Stimulated activated memory B cell treated with anti-CD40 and anti-IgM and Interleukin-4, amounts not matched to agents 10 μg/mL and 1 μg/mL and 100 μg/mL, for 72 hours (primary cell): ENCODE data around the gene KCNMB4.

ENCODE experiments used
- ATAC-seq: fragments of 150-1000 bp; cut with Tn5 transposase; 2 replicates; pipeline ENCODE4 v1.10.0; 2021
- H3K27ac Mint-ChIP-seq: one replicate; pipeline ENCODE4 v1.8.0; 2022; ENCODE audit warnings: mild to moderate bottlenecking, mixed read lengths
- H3K27me3 Mint-ChIP-seq: one replicate; pipeline ENCODE4 v1.8.0; 2022; ENCODE audit warnings: mixed read lengths
- H3K36me3 Mint-ChIP-seq: one replicate; pipeline ENCODE4 v1.8.0; 2022; ENCODE audit warnings: mixed read lengths
- H3K4me1 Mint-ChIP-seq: one replicate; pipeline ENCODE4 v1.8.0; 2022; ENCODE audit warnings: mixed read lengths
- H3K4me3 Mint-ChIP-seq: one replicate; pipeline ENCODE4 v1.8.0; 2022; ENCODE audit warnings: mild to moderate bottlenecking, moderate library complexity, mixed read lengths
- H3K9me3 Mint-ChIP-seq: one replicate; pipeline ENCODE4 v1.8.0; 2022; ENCODE audit warnings: mixed read lengths

KCNMB4 gene, protein sequence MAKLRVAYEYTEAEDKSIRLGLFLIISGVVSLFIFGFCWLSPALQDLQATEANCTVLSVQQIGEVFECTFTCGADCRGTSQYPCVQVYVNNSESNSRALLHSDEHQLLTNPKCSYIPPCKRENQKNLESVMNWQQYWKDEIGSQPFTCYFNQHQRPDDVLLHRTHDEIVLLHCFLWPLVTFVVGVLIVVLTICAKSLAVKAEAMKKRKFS

DNA sequence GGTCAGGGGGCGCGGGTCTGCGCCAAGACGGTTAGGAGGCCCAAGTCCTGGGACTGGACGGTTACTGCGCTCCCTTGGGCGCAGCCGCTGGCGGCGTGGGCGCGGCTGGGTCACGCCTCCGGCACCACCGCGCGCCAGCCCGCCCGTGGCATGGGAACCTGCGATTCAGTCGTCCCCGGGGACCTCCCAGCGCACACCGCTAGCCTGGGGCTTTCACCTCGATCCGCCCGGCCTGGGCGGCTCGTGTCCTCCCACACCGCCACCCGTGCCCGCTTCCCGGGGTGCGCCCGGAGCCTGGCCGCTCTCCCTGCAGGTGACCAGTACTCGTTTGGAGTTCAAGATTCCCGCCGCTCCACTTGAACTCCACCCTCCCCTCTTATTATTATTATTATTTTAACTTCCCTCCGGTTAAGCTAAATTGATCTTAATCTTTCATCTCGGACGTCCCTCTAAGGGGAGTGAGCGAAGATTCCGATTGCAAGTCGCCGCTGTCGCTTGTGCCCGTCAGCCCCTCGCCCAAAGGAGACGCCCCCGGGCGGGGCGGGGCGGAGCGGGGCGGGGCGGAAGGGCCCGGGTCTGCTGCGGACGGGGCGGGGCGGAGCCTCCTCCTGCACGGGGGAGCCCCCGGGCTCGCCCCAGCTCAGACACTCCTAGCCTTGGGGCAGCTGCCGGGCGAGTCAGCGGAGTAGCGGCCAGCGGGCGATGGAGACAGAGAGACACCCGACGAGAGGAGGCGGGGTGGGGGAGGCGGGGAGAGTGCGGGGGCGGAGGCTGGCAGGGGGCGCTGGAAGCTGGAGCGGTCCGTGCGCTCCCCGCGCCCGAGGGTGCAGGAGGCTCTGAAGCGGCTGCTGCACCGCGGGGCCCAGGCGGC lies at the start of gene KCNMB4:
KCNMB4 (plus strand) TSS at position 643 of the 871 bp plus-strand sequence. CDS start 445 bp downstream, outside the sequence.
- Mint-ChIP-seq H3K27me3 (peaks cover 10% of the 10 kb centered on the region), H3K36me3 (no peaks in the 10 kb centered on the region), H3K9me3 (no peaks in the 10 kb centered on the region), H3K4me3 (peak within 1 kb of the TSS; percentile 94), H3K27ac (peak within 1 kb of the TSS; percentile 29), H3K4me1 (peaks cover 22% of the 10 kb centered on the region)
- peak; percentile 92 for ATAC-seq

DNA sequence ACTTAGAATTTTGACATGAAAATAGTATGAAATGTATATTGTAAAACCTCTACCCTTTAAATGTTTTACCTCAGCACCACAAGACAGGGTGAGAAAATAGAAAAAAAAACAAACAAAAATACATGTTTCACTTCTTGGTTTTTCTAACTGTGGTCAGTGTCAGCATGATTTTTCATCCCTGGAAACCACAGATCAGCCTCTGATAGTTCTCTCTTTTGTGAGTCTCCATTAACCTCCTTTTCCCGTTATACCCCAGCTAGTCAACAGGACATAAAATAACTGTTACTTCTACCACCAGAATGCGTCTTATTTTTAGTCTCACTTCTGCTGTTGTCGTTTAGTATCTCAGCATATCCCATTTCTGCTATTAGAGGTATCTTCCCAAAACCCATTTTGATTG lies 48.3 kb upstream of the KCNMB4 start:
- peak; percentile 84 for ATAC-seq
- Mint-ChIP-seq H3K9me3 (no peaks in the 10 kb centered on the region), H3K4me3 (peak overlapping the region; percentile 30), H3K27me3 (no peaks in the 10 kb centered on the region), H3K4me1 (peaks cover 38% of the 10 kb centered on the region), H3K27ac (no peak overlapping the region), H3K36me3 (peaks cover 35% of the 10 kb centered on the region)

DNA sequence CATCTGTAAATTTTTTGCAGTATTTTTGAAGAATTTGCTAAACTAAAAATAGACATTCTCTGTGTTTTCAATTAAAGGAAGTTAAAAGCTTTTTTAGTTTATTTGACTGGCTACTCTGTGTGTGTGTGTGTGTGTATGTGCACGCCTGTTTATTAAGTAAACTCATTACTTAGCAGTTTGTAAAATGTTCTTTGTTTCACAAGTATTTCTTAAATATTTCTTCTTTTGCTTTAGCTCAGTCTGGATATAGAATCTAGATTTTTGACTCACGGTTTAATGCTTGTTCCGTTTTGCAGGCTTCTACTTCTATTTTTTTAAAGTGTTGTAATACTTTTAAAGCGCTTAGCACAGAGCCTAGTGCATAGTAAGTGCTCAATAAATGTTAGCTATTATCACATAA lies 46.5 kb upstream of the KCNMB4 start:
- Mint-ChIP-seq H3K27ac (no peak overlapping the region), H3K4me3 (no peak overlapping the region), H3K36me3 (peaks cover 35% of the 10 kb centered on the region), H3K27me3 (no peaks in the 10 kb centered on the region), H3K4me1 (peaks cover 30% of the 10 kb centered on the region), H3K9me3 (no peaks in the 10 kb centered on the region)
- no peak for ATAC-seq

DNA sequence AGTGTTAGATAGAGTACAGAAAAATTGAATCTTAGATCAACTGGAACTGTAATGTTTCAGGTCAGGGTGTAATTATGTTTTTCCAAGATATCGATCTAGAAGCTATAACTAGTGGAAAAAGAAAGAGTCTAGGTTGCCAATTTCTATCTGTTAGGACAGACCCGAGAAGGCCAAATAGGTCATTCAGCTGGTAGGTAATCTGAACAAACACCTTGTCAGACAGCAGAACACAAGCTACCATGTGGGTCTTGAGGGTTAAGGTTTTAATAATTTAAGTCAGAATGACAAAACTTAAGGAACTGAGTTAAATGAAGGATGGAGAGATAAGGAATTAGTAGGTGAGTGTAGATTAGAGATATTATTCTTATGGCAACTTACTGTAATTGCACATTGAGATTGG lies 44.9 kb upstream of the KCNMB4 start:
- H3K4me1 Mint-ChIP-seq, result peaks cover 18% of the 10 kb centered on the region
- H3K36me3 Mint-ChIP-seq, result peaks cover 33% of the 10 kb centered on the region
- no peaks in the 10 kb centered on the region for H3K9me3 Mint-ChIP-seq
- H3K27me3 Mint-ChIP-seq, result no peaks in the 10 kb centered on the region
- no peak overlapping the region for H3K4me3 Mint-ChIP-seq
- ATAC-seq, result no peak
- no peak overlapping the region for H3K27ac Mint-ChIP-seq

DNA sequence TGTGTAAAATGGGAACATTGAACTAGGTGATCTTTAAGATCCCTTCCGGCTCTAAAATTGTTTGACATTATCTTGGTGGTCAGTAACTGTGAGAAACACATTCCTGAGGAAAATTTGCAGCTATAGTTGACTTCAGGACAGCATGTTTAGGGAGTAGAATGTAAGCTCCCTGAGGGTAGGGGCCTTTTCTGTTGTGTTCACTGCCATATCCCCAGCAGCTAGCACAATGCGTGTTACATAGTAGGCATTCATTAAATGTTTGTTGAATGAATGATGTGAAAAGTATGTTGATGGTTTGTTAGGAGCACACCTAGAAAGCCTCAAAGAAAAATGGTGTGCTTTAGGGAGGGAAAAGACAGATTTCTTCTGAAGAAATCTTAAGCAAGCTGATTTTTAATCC lies 38.5 kb upstream of the KCNMB4 start:
- H3K36me3 Mint-ChIP-seq, result peaks cover 43% of the 10 kb centered on the region
- ATAC-seq, result no peak
- H3K4me1 Mint-ChIP-seq, result no peaks in the 10 kb centered on the region
- no peak overlapping the region for H3K4me3 Mint-ChIP-seq
- no peaks in the 10 kb centered on the region for H3K27me3 Mint-ChIP-seq
- no peak overlapping the region for H3K27ac Mint-ChIP-seq
- no peaks in the 10 kb centered on the region for H3K9me3 Mint-ChIP-seq

DNA sequence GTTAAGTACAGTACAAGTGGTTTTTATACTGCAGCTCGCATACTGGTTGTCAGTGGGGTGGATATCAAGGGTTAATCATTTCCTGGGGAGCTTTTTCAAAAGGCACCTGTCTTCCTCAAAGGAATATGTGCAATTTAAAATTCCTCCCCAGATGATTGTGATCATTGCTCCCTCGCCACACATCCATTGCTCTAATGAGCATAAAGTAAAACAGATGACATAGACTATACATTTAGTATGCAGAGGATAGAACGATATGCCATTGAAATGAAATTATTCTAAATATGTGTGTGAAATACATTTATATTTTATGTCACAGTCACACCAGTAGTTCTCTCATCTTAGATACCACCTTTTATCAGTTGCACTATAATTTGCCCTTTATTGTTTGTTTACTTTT lies 36.4 kb upstream of the KCNMB4 start:
- Mint-ChIP-seq H3K4me1 (no peaks in the 10 kb centered on the region), H3K27me3 (no peaks in the 10 kb centered on the region), H3K4me3 (no peak overlapping the region), H3K9me3 (no peaks in the 10 kb centered on the region), H3K27ac (no peak overlapping the region), H3K36me3 (peaks cover 27% of the 10 kb centered on the region)
- no peak for ATAC-seq

DNA sequence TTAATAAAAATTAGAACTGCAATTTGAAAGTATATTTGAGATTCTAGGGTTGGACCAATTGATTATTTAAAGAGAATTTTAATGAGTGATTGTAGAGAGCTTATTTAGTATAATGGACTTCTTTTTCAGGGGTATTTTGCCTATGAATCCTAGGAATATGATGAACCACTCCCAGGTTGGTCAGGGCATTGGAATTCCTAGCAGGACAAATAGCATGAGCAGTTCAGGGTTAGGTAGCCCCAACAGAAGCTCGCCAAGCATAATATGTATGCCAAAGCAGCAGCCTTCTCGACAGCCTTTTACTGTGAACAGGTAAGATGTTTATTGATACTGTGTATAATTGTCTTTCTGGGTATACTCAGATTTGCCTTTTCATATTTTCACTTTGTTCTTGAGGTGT lies 35.9 kb upstream of the KCNMB4 start:
- ATAC-seq, result no peak
- no peaks in the 10 kb centered on the region for H3K4me1 Mint-ChIP-seq
- no peak overlapping the region for H3K27ac Mint-ChIP-seq

DNA sequence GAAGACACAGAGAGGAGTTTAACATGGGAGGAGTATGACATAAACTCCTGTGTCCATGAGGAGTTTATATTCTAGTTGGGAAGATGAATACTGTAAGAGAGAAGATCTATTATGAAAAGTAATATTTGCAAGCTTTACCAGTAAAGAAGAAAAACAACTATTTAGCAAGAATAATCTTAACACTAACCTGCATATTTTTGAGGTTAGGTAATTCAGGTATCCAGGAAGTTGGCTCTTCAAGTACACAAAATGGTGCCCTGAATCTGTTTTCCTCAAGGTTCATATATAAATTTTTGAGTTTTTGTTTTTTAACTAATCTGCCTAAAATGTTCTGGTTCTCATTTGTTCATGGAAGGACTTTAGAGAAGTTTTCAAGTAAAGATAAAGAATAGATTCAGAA lies 33.9 kb upstream of the KCNMB4 start:
- ATAC-seq, result no peak
- H3K27ac Mint-ChIP-seq, result no peak overlapping the region
- no peaks in the 10 kb centered on the region for H3K4me1 Mint-ChIP-seq
- no peaks in the 10 kb centered on the region for H3K27me3 Mint-ChIP-seq
- H3K9me3 Mint-ChIP-seq, result no peaks in the 10 kb centered on the region
- no peak overlapping the region for H3K4me3 Mint-ChIP-seq
- peaks cover 28% of the 10 kb centered on the region for H3K36me3 Mint-ChIP-seq

More for the DNA sequence above, 35.9 kb upstream of the KCNMB4 start:
- no peaks in the 10 kb centered on the region for H3K9me3 Mint-ChIP-seq
- no peak overlapping the region for H3K4me3 Mint-ChIP-seq
- H3K36me3 Mint-ChIP-seq, result peaks cover 27% of the 10 kb centered on the region
- no peaks in the 10 kb centered on the region for H3K27me3 Mint-ChIP-seq

DNA sequence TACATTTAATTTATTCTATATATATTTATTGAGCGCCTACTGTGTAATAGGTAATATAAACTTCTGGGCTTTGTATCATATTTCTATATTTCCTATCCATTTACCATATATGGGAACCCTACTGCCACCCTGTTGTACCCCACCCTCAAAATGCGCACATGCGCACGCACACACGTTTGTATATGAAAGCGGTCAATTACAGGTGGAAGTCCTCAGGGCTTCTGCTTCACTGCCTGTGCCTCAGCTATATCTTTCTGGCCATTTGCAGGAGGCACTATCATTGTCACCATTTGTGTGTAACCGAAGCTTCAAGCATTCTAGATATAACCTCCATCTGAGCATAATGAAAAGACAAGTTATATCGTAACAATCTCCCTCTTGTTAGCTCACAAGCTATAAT lies 31.3 kb upstream of the KCNMB4 start:
- peaks cover 33% of the 10 kb centered on the region for H3K36me3 Mint-ChIP-seq
- H3K4me3 Mint-ChIP-seq, result no peak overlapping the region
- no peaks in the 10 kb centered on the region for H3K27me3 Mint-ChIP-seq
- H3K27ac Mint-ChIP-seq, result no peak overlapping the region
- no peaks in the 10 kb centered on the region for H3K4me1 Mint-ChIP-seq
- ATAC-seq, result no peak
- H3K9me3 Mint-ChIP-seq, result no peaks in the 10 kb centered on the region

DNA sequence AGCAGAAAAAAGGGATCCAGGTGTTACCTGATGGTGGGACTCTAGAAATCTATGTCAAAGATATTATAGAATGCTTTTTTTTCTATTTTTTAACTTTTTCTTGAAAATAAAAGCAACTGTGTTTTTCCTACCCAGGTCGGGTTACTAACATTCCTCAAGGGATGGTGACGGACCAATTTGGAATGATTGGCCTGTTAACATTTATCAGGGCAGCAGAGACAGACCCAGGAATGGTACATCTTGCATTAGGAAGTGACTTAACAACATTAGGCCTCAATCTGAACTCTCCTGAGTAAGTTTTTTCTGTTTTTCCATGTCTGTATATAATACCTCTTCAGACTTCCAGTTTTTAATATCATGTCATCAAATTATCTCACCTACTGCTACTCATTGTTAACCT lies 27.6 kb upstream of the KCNMB4 start:
- H3K4me1 Mint-ChIP-seq, result no peaks in the 10 kb centered on the region
- no peak overlapping the region for H3K27ac Mint-ChIP-seq
- no peak overlapping the region for H3K4me3 Mint-ChIP-seq
- H3K27me3 Mint-ChIP-seq, result no peaks in the 10 kb centered on the region
- no peak for ATAC-seq
- H3K9me3 Mint-ChIP-seq, result no peaks in the 10 kb centered on the region
- peaks cover 48% of the 10 kb centered on the region for H3K36me3 Mint-ChIP-seq

DNA sequence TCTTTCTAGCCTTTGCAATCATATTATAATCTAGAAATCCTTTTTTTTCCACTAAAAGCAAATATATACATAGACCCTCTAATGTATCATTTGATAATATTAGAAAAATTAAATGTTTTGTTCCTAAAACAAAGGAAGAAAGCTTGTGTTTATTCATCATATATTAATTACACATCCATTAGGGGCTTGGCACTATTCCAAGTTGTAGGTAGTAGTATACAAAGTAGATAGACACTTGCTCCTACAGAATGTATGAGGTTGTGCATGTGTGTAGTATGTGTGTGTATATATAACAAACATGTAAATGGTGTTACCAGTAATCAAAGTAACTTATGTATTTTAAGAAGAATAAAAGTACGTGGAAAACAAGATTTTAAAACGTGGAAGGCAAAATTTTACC lies 15.0 kb upstream of the KCNMB4 start:
- ATAC-seq, result no peak
- H3K36me3 Mint-ChIP-seq, result peaks cover 9% of the 10 kb centered on the region
- H3K4me3 Mint-ChIP-seq, result no peak overlapping the region

DNA sequence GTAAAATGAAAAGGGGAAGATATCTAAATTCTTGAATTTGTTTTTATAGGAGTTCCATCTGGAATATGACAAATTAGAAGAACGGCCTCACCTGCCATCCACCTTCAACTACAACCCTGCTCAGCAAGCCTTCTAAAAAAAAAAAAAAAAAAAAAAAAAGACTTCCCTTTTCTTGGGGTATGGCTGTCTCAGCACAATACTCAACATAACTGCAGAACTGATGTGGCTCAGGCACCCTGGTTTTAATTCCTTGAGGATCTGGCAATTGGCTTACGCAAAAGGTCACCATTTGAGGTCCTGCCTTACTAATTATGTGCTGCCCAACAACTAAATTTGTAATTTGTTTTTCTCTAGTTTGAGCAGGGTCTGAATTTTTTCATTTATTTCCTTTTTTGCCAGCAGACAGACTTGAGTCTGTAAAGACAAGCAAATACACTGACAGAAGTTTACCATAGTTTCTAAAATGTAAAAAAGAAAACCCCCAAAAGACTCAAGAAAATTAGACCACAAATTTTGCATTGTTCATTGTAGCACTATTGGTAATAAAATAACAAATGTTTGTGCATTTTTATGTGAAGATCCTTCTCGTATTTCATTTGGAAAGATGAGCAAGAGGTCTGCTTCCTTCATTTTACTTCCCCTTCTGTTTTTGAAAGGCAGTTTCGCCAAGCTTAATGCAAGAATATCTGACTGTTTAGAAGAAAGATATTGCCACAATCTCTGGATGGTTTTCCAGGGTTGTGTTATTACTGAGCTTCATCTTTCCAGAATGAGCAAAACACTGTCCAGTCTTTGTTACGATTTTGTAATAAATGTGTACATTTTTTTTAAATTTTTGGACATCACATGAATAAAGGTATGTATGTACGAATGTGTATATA lies 12.1 kb upstream of the KCNMB4 start:
- no peaks in the 10 kb centered on the region for H3K4me1 Mint-ChIP-seq
- ATAC-seq, result no peak
- H3K27me3 Mint-ChIP-seq, result no peaks in the 10 kb centered on the region
- no peaks in the 10 kb centered on the region for H3K9me3 Mint-ChIP-seq
- no peak overlapping the region for H3K4me3 Mint-ChIP-seq
- no peaks in the 10 kb centered on the region for H3K36me3 Mint-ChIP-seq
- no peak overlapping the region for H3K27ac Mint-ChIP-seq

More for the DNA sequence above, 15.0 kb upstream of the KCNMB4 start:
- Mint-ChIP-seq H3K9me3 (no peaks in the 10 kb centered on the region), H3K4me1 (no peaks in the 10 kb centered on the region), H3K27ac (no peak overlapping the region), H3K27me3 (no peaks in the 10 kb centered on the region)

DNA sequence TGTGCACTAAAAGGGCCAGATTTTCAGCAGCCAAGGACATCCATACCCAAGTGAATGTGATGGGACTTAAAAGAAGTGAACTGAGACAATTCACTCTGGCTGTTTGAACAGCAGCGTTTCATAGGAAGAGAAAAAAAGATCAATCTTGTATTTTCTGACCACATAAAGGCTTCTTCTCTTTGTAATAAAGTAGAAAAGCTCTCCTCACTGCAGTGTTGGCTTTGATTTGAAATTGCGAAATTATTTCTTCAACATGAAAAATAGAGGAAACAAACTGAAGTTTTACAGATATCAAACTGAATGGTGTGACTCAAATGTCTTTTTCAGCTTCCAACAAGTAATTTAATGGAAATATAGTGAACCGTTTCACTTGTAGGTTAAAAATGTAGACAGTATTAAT lies 11.3 kb upstream of the KCNMB4 start:
- no peak for ATAC-seq
- Mint-ChIP-seq H3K27ac (no peak overlapping the region), H3K4me1 (no peaks in the 10 kb centered on the region), H3K36me3 (no peaks in the 10 kb centered on the region), H3K9me3 (no peaks in the 10 kb centered on the region), H3K27me3 (no peaks in the 10 kb centered on the region), H3K4me3 (no peak overlapping the region)

DNA sequence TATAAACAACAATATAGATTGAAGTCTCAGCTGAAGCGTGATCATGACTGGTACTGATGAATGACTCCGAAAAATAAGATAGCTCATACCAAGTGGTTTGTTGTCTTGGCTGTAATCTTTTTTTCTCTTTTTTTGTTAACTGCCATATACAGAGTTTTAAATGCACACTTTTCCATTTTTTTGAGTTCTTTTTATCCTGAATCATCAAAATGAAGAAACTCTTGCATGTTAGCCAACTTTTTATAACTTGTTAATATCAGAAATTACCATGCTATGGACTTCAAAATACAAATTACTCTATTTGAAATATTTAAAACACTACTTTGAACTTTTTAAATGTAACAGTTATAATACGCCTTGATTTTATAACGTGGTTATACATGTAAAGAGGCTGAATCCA lies 10.1 kb upstream of the KCNMB4 start:
- no peak overlapping the region for H3K27ac Mint-ChIP-seq
- no peaks in the 10 kb centered on the region for H3K36me3 Mint-ChIP-seq
- H3K27me3 Mint-ChIP-seq, result no peaks in the 10 kb centered on the region
- H3K4me1 Mint-ChIP-seq, result no peaks in the 10 kb centered on the region
- no peak for ATAC-seq
- no peaks in the 10 kb centered on the region for H3K9me3 Mint-ChIP-seq
- no peak overlapping the region for H3K4me3 Mint-ChIP-seq

DNA sequence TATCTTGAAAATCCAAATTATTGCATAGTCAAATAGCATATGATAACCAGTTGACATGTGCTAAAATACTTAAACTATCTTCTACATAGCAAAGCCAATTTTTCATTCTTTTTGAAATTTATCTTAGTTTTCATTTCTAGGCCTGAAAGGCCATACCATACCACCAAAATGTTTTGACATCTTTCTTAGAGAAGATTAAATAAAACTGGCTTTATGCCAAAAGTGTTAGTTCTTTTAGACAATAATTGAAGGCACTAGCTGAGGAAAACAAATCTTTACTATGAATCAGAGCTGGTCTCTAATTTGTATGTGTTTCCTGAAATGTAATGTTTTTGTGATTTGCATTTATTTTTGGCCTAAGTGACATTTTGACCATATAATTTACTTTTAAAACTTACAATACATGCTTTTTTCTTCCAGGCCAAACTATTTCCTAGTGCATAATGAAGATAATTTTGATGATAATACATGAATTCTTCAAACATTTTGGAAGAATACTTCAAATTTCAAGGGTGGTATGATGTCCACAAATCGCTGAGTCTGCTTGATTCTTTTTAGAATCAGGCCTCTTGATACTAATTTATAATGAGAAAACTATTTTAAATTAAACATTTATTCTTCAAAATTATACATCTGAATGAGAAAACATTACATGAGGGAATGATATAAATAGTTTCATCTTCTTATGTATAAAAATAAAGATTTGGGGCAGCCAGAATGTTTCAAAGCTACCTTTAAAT lies 6.5 kb upstream of the KCNMB4 start:
- no peaks in the 10 kb centered on the region for H3K9me3 Mint-ChIP-seq
- peaks cover 2% of the 10 kb centered on the region for H3K27me3 Mint-ChIP-seq
- no peak overlapping the region for H3K27ac Mint-ChIP-seq
- ATAC-seq, result no peak
- H3K4me3 Mint-ChIP-seq, result no peak overlapping the region
- no peaks in the 10 kb centered on the region for H3K36me3 Mint-ChIP-seq
- H3K4me1 Mint-ChIP-seq, result peaks cover under 1% of the 10 kb centered on the region
